Mesendoderm (in vitro differentiated cells): Measurements from ENCODE around the gene C1QTNF6.

Experiments
- DNase-seq: peaks from one replicate; pipeline ENCODE4 v3.0.0; 2013
- H2AK5ac ChIP-seq: 2 replicates; pipeline ENCODE4 v1.6.1; 2013; ENCODE audit warnings: low read length, inconsistent platforms
- H2BK120ac ChIP-seq: 2 replicates; pipeline ENCODE4 v1.6.1; 2013; ENCODE audit warnings: low read depth, mild to moderate bottlenecking, low read length, moderate library complexity, mixed read lengths
- H2BK15ac ChIP-seq: replicated peaks from 2 replicates; pipeline ENCODE4 v1.6.1; 2013; ENCODE audit warnings: low read depth, mild to moderate bottlenecking, moderate library complexity
- H2BK5ac ChIP-seq: 2 replicates; pipeline ENCODE4 v1.6.1; 2013; ENCODE audit warnings: low read length, inconsistent platforms
- H3K18ac ChIP-seq: 2 replicates; pipeline ENCODE4 v1.6.1; 2013; ENCODE audit warnings: mild to moderate bottlenecking, low read length, mixed read lengths
- H3K23ac ChIP-seq: one replicate; pipeline ENCODE4 v1.6.1; 2013; ENCODE audit warnings: low read length
- H3K27ac ChIP-seq: 2 replicates; pipeline ENCODE4 v1.5.1; 2013; ENCODE audit warnings: low read depth, mild to moderate bottlenecking, inconsistent platforms, low read length, moderate library complexity
- H3K27me3 ChIP-seq: 2 replicates; pipeline ENCODE4 v1.6.1; 2013; ENCODE audit warnings: low read length, control low read depth, mild to moderate bottlenecking, inconsistent platforms; ENCODE audit not compliant: insufficient read depth, poor library complexity
- H3K36me3 ChIP-seq: 2 replicates; pipeline ENCODE4 v1.6.1; 2013; ENCODE audit warnings: low read length, inconsistent platforms; ENCODE audit not compliant: control insufficient read depth, insufficient read depth
- H3K4ac ChIP-seq: one replicate; pipeline ENCODE4 v1.6.1; 2013; ENCODE audit warnings: low read depth, mild to moderate bottlenecking, low read length, moderate library complexity
- H3K4me1 ChIP-seq: 2 replicates; pipeline ENCODE4 v1.6.1; 2013; ENCODE audit warnings: low read depth, low read length, inconsistent platforms; ENCODE audit not compliant: control insufficient read depth
- H3K4me2 ChIP-seq: 2 replicates; pipeline ENCODE4 v1.6.1; 2013; ENCODE audit warnings: low read length
- H3K4me3 ChIP-seq: 2 replicates; pipeline ENCODE4 v1.5.1; 2013; ENCODE audit warnings: mild to moderate bottlenecking, low read length
- H3K56ac ChIP-seq: one replicate; pipeline ENCODE4 v1.6.1; 2013; ENCODE audit warnings: low read length
- H3K79me1 ChIP-seq: 2 replicates; pipeline ENCODE4 v1.6.1; 2013; ENCODE audit warnings: low read length, inconsistent platforms
- H3K79me2 ChIP-seq: 2 replicates; pipeline ENCODE4 v1.6.1; 2013; ENCODE audit warnings: mild to moderate bottlenecking, low read length; ENCODE audit not compliant: control insufficient read depth, insufficient read depth
- H3K9ac ChIP-seq: 2 replicates; pipeline ENCODE4 v1.6.1; 2013; ENCODE audit warnings: low read length, inconsistent platforms
- H4K5ac ChIP-seq: one replicate; pipeline ENCODE4 v1.6.1; 2013; ENCODE audit warnings: low read length
- H4K8ac ChIP-seq: one replicate; pipeline ENCODE4 v1.6.1; 2013; ENCODE audit warnings: low read depth, mild to moderate bottlenecking, control low read depth, low read length, moderate library complexity
- WGBS: extraction: QIAGEN DNeasy Blood & Tissue Kit; methylation state at CpG from one replicate; pipeline ENCODE4 v1.1.7; 2013; ENCODE audit warnings: low lambda C conversion rate, missing lambda C conversion rate; ENCODE audit not compliant: insufficient coverage; ENCODE audit errors: extremely low coverage; 5-methylcytosine and 5-hydroxymethylcytosine counted together

Gene C1QTNF6

DNA sequence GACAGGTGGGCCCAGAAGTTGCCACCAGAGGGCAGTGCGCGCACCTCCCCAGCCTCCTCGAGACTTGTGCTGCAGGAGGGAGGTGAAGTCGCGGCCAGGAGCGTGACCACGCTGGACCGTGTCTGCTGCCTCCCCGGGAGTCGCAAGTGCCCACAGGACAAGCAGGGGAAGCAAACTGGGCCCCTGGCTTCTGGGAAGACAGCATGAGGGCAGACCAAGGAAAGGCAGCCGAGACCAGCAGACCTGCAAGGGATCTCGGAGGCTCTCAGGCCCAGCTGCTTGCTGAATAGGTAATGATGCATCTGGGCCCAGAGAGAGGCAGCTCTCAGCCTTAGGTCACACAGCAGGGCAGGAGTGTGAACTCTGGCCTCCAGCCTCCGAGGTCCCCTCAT is 21.4 kb downstream of the C1QTNF6 start:
- Histone ChIP-seq H2BK15ac (no peak overlapping the region), H2BK120ac (no peak overlapping the region), H3K27me3 (no peaks in the 10 kb centered on the region), H3K4ac (no peak overlapping the region), H3K27ac (no peak overlapping the region), H3K79me2 (no peaks in the 10 kb centered on the region), H3K23ac (no peak overlapping the region), H3K36me3 (no peaks in the 10 kb centered on the region), H3K4me1 (peaks cover 3% of the 10 kb centered on the region), H3K9ac (no peak overlapping the region), H3K4me3 (no peak overlapping the region), H2AK5ac (peak overlapping the region; percentile 56), H2BK5ac (no peak overlapping the region), H3K56ac (peak overlapping the region; percentile 42), H3K18ac (no peak overlapping the region), H4K5ac (no peak overlapping the region), H3K4me2 (no peak overlapping the region), H4K8ac (no peak overlapping the region), H3K79me1 (no peaks in the 10 kb centered on the region)
- no CpG with 5 or more reads among the region's 13 CpGs for WGBS
- peak; percentile 73 for DNase-seq

DNA sequence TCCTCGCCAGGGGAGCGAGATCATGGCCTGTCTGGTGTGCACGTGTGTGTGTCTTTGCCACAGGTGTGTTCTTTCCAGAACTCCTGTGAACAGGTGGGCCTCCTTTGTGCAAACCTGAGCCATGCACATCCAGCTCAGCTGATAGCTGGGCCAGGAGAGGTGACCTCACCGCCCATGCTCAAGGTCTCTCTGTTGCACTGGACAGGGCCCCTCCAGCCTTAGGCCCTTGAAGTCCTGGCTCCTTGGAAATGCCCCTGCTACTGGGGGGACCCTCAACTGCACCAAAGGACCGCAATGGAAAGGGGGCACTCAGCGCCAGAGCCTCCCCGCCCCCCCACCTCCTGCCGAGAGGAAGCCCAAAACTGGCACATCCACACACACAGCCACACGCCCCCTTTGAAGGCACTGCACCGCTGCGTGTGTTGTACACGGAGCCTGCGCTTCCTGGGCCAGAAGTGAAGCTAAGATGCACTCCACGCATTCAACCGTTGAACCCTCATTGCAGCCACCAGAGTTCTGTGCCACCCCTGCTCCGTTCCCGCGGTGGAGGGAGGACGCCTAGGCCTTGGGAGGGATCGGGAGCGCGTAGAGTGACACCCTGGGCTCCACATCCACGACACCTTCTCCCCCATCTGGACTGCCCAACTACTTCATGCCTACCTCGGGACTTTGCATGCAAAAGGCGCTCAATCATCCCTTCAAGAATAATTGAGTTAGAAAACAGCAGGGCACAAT is 21.9 kb downstream of the C1QTNF6 start:
- Histone ChIP-seq H3K4me2 (no peak overlapping the region), H3K4me1 (peaks cover 3% of the 10 kb centered on the region), H3K4me3 (no peak overlapping the region), H2BK15ac (no peak overlapping the region), H3K27ac (no peak overlapping the region), H4K8ac (no peak overlapping the region), H3K36me3 (no peaks in the 10 kb centered on the region), H2BK5ac (no peak overlapping the region), H3K56ac (peak overlapping the region; percentile 59), H3K79me2 (no peaks in the 10 kb centered on the region), H2AK5ac (no peak overlapping the region), H4K5ac (no peak overlapping the region), H3K27me3 (no peaks in the 10 kb centered on the region), H3K79me1 (no peaks in the 10 kb centered on the region), H2BK120ac (no peak overlapping the region), H3K18ac (no peak overlapping the region), H3K23ac (no peak overlapping the region), H3K9ac (peak overlapping the region; percentile 9), H3K4ac (no peak overlapping the region)
- DNase-seq, result no peak
- WGBS, result no CpG with 5 or more reads among the region's 25 CpGs

DNA sequence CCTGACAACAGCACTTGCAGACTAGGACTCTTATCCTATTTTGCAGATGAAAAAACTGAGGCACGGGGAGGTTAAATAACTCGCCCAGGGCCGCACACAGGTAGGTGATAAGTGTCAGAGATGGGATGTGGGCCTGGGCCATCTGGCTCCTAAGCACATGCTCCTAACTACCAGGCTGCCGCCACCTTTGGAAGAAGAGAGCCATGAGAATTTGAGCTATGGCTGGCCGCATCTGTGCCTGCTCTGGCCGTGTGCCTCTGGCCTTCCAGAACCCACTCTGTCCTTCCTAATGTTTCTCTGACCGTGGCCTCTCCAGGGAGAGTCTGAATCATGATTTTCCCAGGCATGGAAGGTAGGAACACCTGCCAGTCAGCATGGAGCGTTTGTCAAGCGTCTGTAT is 23.0 kb downstream of the C1QTNF6 start:
- H3K4me2 ChIP-seq, result no peak overlapping the region
- WGBS, result no CpG with 5 or more reads among the region's 9 CpGs
- H3K4me1 ChIP-seq, result peaks cover 3% of the 10 kb centered on the region
- H3K36me3 ChIP-seq, result no peaks in the 10 kb centered on the region
- H3K79me2 ChIP-seq, result no peaks in the 10 kb centered on the region
- no peak overlapping the region for H2BK5ac ChIP-seq
- H3K23ac ChIP-seq, result no peak overlapping the region
- no peak overlapping the region for H4K5ac ChIP-seq
- no peak overlapping the region for H3K56ac ChIP-seq
- H3K9ac ChIP-seq, result no peak overlapping the region
- no peak overlapping the region for H3K18ac ChIP-seq
- H2AK5ac ChIP-seq, result no peak overlapping the region
- DNase-seq, result no peak
- no peak overlapping the region for H2BK120ac ChIP-seq
- H3K27me3 ChIP-seq, result no peaks in the 10 kb centered on the region
- no peak overlapping the region for H3K27ac ChIP-seq
- H3K4ac ChIP-seq, result no peak overlapping the region
- no peak overlapping the region for H2BK15ac ChIP-seq
- no peak overlapping the region for H3K4me3 ChIP-seq
- H4K8ac ChIP-seq, result no peak overlapping the region
- H3K79me1 ChIP-seq, result no peaks in the 10 kb centered on the region

DNA sequence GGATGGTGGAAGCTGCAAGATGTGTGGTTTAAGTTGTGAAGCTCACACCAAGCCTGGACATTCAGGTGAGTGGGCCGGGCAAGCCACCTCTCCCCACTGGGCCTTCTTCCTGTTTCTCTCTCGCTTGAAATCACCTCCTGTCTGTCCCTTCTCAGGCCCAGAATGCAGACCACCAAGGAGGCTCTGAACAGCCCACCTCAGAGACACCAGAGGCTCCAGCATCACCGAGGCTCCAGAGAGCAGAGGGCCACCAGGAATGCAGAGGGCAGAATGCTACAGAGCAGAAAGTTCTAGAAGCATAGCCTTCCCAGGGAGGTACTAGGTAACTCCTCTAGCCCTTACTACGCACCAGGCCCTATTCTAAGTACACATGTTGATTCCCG is 23.6 kb downstream of the C1QTNF6 start:
- Histone ChIP-seq H3K36me3 (no peaks in the 10 kb centered on the region), H2BK5ac (no peak overlapping the region), H3K27ac (no peak overlapping the region), H3K27me3 (no peaks in the 10 kb centered on the region), H2BK120ac (no peak overlapping the region), H3K56ac (no peak overlapping the region), H4K5ac (no peak overlapping the region), H3K4me2 (no peak overlapping the region), H3K9ac (no peak overlapping the region), H3K79me1 (no peaks in the 10 kb centered on the region), H4K8ac (no peak overlapping the region), H3K4me3 (no peak overlapping the region), H2BK15ac (no peak overlapping the region), H3K23ac (no peak overlapping the region), H3K4me1 (peaks cover 3% of the 10 kb centered on the region), H3K79me2 (no peaks in the 10 kb centered on the region), H3K18ac (no peak overlapping the region), H2AK5ac (no peak overlapping the region), H3K4ac (no peak overlapping the region)
- DNase-seq, result no peak
- no CpG with 5 or more reads among the region's 5 CpGs for WGBS

DNA sequence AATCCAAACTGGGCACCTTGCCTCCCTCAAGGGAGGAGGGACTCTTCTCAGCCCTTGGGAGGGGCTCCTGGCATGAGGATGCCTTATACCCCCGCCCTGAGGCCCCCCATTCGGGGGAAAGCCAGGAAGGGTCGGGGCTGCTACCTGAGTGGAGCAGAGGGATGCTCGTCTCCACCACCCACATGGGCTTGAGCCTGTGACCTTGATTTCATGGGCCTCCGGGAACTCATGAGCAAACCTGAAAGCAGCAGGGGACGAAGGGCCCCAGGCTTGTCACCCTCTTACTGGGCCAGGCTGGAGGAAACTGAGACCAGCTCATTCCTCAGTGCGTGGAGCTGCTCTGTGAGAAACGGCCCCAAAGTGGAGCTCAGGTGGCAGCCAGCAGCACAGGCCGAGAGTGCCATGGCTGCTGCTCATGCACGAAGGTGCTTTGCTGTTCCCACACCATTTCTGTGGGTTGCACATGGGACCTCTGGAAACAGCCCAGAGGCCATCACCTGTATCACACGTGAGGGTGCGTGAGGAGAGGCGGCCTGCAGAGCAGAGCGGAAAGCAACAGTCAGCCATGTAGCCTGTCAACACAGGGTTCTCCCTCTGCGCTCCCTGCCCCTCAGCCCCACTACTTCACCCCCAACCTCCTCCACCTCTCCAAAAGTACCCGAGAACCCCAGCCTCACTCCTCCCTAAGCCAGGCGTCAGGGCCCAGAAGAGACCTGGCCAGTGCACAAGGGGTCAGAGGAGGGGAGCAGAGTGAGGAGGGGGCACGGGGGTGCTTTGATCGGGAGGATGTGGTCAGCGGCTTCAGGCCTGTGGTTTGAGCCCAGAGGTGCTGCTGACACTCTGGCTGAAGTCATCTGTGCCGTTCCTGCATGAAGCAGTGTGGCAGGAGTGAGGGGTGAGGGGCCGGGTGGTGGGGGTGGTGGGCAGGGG is 24.2 kb downstream of the C1QTNF6 start:
- H2AK5ac ChIP-seq, result no peak overlapping the region
- H3K18ac ChIP-seq, result no peak overlapping the region
- peaks cover 3% of the 10 kb centered on the region for H3K4me1 ChIP-seq
- H3K4ac ChIP-seq, result no peak overlapping the region
- DNase-seq, result no peak
- no peaks in the 10 kb centered on the region for H3K79me2 ChIP-seq
- H3K36me3 ChIP-seq, result no peaks in the 10 kb centered on the region
- no peak overlapping the region for H3K4me2 ChIP-seq
- H3K56ac ChIP-seq, result no peak overlapping the region
- H4K5ac ChIP-seq, result no peak overlapping the region
- no peak overlapping the region for H4K8ac ChIP-seq
- no peaks in the 10 kb centered on the region for H3K79me1 ChIP-seq
- no CpG with 5 or more reads among the region's 22 CpGs for WGBS
- no peak overlapping the region for H2BK120ac ChIP-seq
- no peak overlapping the region for H3K23ac ChIP-seq
- no peak overlapping the region for H2BK15ac ChIP-seq
- H3K4me3 ChIP-seq, result no peak overlapping the region
- H3K27ac ChIP-seq, result no peak overlapping the region
- H3K9ac ChIP-seq, result no peak overlapping the region
- H3K27me3 ChIP-seq, result no peaks in the 10 kb centered on the region
- no peak overlapping the region for H2BK5ac ChIP-seq
